ENCODE measurements around the gene NRG4. TPM values are rescaled to one million over a fixed set of nuclear protein-coding genes. Genes with fewer than 3 reads are reported as not detected.
"Not testable (repeated sequence)": the region's sequence is repeated elsewhere in the genome, so short reads cannot be mapped to it uniquely, and the experiment has no call there.

Gene NRG4
- polyA plus RNA-seq, 6 donors from 2014 or later: not detected

DNA sequence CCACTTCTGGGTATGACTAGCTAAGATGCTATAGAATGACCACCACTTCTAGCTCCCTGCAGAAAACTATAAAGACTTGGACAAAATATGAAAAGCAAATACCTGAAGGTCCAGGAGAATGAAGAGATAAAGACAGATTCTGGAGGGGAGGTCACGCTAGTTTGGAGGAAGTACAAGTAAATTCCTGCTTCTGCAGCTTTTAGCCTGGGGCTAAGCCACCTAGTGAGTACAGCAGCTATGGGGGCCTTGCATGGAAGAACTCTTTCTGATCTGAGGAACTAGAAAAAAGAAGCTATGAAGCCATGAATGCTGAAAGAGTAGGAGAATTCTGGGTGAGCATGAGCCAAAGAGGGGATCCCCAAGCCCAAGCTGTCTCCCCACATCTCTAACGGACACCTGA lies 29.8 kb downstream of the NRG4 start:
- DNase-seq (no peak), ATAC-seq (ENCODE audit: low read depth in 2 of 2) (no peak)
- H3K4me1 Mint-ChIP-seq: no peaks in the 10 kb centered on the region
- peaks cover 0 to 6% (median 0%) of the 10 kb centered on the region in 7 donors for H3K9me3 Mint-ChIP-seq
- H3K36me3 Mint-ChIP-seq: no peaks in the 10 kb centered on the region
- H3K4me3 Mint-ChIP-seq: no peak overlapping the region
- peaks cover 4 to 20% (median 16%) of the 10 kb centered on the region in 3 donors for H3K27me3 Mint-ChIP-seq
- no peak overlapping the region for H3K27ac Mint-ChIP-seq

GRCh38 chr15:75981149-75981815 lies 30.9 kb downstream of the NRG4 start:
- no peak for ATAC-seq (ENCODE audit: low read depth in 2 of 2)
- H3K4me1 Mint-ChIP-seq: no peaks in the 10 kb centered on the region
- no peak overlapping the region for H3K27ac Mint-ChIP-seq
- no peak overlapping the region for H3K4me3 Mint-ChIP-seq
- peaks cover 0 to 6% (median 0%) of the 10 kb centered on the region in 7 donors for H3K9me3 Mint-ChIP-seq
- DNase-seq: no peak
- peaks cover 4 to 23% (median 18%) of the 10 kb centered on the region in 3 donors for H3K27me3 Mint-ChIP-seq
- H3K36me3 Mint-ChIP-seq: no peaks in the 10 kb centered on the region

DNA sequence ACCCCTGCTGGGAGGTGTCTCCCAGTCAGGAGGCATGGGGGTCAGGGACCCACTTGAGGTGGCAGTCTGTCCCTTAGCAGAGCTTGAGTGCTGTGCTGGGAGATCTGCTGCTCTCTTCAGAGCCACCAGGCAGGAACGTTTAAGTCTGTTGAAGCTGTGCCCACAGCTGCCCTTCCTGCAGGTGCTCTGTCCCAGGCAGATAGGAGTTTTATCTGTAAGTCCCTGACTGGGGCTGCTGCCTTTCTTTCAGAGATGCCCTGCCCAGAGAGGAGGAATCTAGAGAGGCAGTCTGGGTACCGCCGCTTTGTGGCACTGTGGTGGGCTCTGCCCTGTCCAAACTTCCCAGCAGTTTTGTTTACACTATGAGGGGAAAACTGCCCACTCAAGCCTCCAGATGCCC lies 35.5 kb downstream of the NRG4 start:
- peaks cover 17 to 51% (median 41%) of the 10 kb centered on the region in 3 donors for H3K27me3 Mint-ChIP-seq
- not testable (repeated sequence) for H3K4me1 Mint-ChIP-seq; H3K4me3 Mint-ChIP-seq; DNase-seq; H3K27ac Mint-ChIP-seq; ATAC-seq (ENCODE audit: low read depth in 2 of 2); H3K9me3 Mint-ChIP-seq; H3K36me3 Mint-ChIP-seq

GRCh38 chr15:75966073-75966472 lies 46.2 kb downstream of the NRG4 start:
- peaks cover 0 to 5% (median 2%) of the 10 kb centered on the region in 7 donors for H3K9me3 Mint-ChIP-seq
- H3K4me1 Mint-ChIP-seq: no peaks in the 10 kb centered on the region
- H3K4me3 Mint-ChIP-seq: no peak overlapping the region
- peaks cover 0 to 8% (median 5%) of the 10 kb centered on the region in 3 donors for H3K27me3 Mint-ChIP-seq
- no peaks in the 10 kb centered on the region for H3K36me3 Mint-ChIP-seq
- H3K27ac Mint-ChIP-seq: no peak overlapping the region
- DNase-seq (no peak), ATAC-seq (ENCODE audit: low read depth in 2 of 2) (no peak)

- Mint-ChIP-seq H3K36me3 (no peaks in the 10 kb centered on the region), H3K27ac (no peak overlapping the region), H3K9me3 (peaks cover 0 to 5% (median 2%) of the 10 kb centered on the region in 7 donors), H3K4me1 (no peaks in the 10 kb centered on the region), H3K27me3 (peaks cover 5 to 14% (median 13%) of the 10 kb centered on the region in 3 donors), H3K4me3 (no peak overlapping the region)
- no peak for DNase-seq
- ATAC-seq (ENCODE audit: low read depth in 2 of 2): no peak
Measured at GRCh38 chr15:75961331-75961730, 50.9 kb downstream of the NRG4 start.

GRCh38 chr15:75955720-75956119 lies 56.5 kb downstream of the NRG4 start:
- Mint-ChIP-seq H3K36me3 (no peaks in the 10 kb centered on the region), H3K9me3 (no peaks in the 10 kb centered on the region), H3K4me3 (no peak overlapping the region), H3K27me3 (peaks cover 9 to 41% (median 20%) of the 10 kb centered on the region in 3 donors), H3K4me1 (no peaks in the 10 kb centered on the region), H3K27ac (no peak overlapping the region)
- ATAC-seq (ENCODE audit: low read depth in 2 of 2): no peak
- DNase-seq: no peak

DNA sequence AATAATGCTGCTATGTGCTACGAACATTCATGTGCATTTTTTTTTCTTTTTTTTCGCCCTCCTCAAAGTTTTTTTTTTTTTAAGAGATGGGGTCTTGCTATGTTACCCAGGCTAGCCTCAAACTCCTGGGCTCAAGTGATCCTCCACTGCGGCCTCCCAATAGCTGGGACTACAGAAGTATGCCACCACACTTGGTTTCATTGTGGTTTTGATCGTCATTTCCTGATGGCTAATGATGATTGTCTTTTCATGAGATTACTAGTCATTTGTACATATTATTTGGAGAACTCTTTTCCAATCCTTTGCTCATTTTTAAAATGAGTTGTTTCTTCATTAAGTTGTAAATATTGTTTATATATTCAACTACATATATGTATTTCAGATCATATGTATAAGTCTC lies 59.7 kb downstream of the NRG4 start:
- no peak overlapping the region for H3K4me3 Mint-ChIP-seq
- DNase-seq: no peak

GRCh38 chr15:75948761-75949296 lies 63.4 kb downstream of the NRG4 start:
- ATAC-seq (ENCODE audit: low read depth in 2 of 2) (no peak), DNase-seq (no peak)
- peaks cover 0 to 4% (median 0%) of the 10 kb centered on the region in 7 donors for H3K9me3 Mint-ChIP-seq
- no peaks in the 10 kb centered on the region for H3K36me3 Mint-ChIP-seq
- no peaks in the 10 kb centered on the region for H3K4me1 Mint-ChIP-seq
- no peak overlapping the region for H3K27ac Mint-ChIP-seq
- H3K4me3 Mint-ChIP-seq: no peak overlapping the region
- peaks cover 5 to 30% (median 24%) of the 10 kb centered on the region in 3 donors for H3K27me3 Mint-ChIP-seq

More for the DNA sequence above, 59.7 kb downstream of the NRG4 start:
- Mint-ChIP-seq H3K4me1 (no peaks in the 10 kb centered on the region), H3K27me3 (peaks cover 5 to 37% (median 24%) of the 10 kb centered on the region in 3 donors), H3K36me3 (no peaks in the 10 kb centered on the region), H3K9me3 (no peaks in the 10 kb centered on the region), H3K27ac (no peak overlapping the region)
- ATAC-seq (ENCODE audit: low read depth in 2 of 2): no peak

DNA sequence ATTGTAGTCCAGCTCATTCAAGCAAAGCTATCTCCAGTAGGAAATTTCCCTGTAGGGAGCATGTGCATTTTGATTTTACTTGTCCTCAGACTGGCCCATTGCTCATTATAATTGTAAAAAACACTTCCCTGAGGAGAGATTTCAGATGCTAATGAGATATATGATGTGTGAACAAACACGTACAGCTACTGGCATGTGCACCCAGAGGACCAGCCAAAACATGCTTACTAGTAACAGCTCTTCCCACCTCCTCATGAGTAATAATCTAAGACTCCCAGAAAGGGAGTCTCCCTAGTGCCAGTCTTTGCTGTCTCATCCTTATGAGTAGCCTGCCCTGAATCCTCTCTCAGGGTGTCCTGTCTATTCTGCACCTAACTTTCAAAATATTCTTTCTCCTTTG lies 65.1 kb downstream of the NRG4 start:
- Mint-ChIP-seq H3K4me3 (no peak overlapping the region), H3K4me1 (no peaks in the 10 kb centered on the region), H3K27me3 (peaks cover 5 to 22% (median 20%) of the 10 kb centered on the region in 3 donors), H3K27ac (no peak overlapping the region), H3K36me3 (no peaks in the 10 kb centered on the region), H3K9me3 (peaks cover 0 to 4% (median 0%) of the 10 kb centered on the region in 7 donors)
- no peak for ATAC-seq (ENCODE audit: low read depth in 2 of 2)
- no peak for DNase-seq

- no peak overlapping the region for H3K27ac Mint-ChIP-seq
- H3K4me3 Mint-ChIP-seq: no peak overlapping the region
- H3K36me3 Mint-ChIP-seq: no peaks in the 10 kb centered on the region
- ATAC-seq (ENCODE audit: low read depth in 2 of 2) (no peak), DNase-seq (no peak)
- peaks cover 5 to 20% (median 17%) of the 10 kb centered on the region in 3 donors for H3K27me3 Mint-ChIP-seq
- H3K4me1 Mint-ChIP-seq: no peaks in the 10 kb centered on the region
- peaks cover 0 to 4% (median 0%) of the 10 kb centered on the region in 7 donors for H3K9me3 Mint-ChIP-seq
Measured at GRCh38 chr15:75945953-75946352, 66.3 kb downstream of the NRG4 start.

DNA sequence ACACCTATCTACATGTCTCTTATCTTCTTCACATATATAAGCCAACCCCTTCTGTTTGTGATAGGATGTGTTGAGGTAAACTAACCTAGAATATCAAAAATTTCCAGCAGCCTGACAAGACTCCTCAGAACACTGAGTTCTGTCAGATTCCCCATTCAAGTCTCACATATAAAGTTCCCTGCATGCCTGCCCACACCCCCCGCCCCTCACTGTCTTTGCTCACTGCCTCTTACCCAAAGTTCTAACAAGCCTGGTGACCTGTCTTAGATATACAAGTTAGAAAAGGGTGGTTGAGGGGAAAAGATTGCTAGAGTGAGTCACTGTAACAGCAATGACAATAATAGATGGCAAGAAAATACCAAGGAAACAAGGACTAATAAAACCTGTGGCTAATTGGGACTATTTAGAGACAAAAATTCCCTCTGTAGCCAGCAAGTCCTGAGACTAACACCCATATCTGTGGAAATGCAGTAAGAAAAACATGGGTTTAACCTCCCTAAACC lies 68.5 kb downstream of the NRG4 start:
- Mint-ChIP-seq H3K27ac (peak overlapping the region in 1 of 6 donors; percentile 13), H3K4me1 (no peaks in the 10 kb centered on the region), H3K27me3 (peaks cover 5 to 17% (median 11%) of the 10 kb centered on the region in 3 donors), H3K4me3 (no peak overlapping the region), H3K9me3 (peaks cover 0 to 7% (median 0%) of the 10 kb centered on the region in 7 donors), H3K36me3 (peaks cover 0 to 2% of the 10 kb centered on the region in 2 donors)
- DNase-seq: no peak
- ATAC-seq (ENCODE audit: low read depth in 2 of 2): no peak

DNA sequence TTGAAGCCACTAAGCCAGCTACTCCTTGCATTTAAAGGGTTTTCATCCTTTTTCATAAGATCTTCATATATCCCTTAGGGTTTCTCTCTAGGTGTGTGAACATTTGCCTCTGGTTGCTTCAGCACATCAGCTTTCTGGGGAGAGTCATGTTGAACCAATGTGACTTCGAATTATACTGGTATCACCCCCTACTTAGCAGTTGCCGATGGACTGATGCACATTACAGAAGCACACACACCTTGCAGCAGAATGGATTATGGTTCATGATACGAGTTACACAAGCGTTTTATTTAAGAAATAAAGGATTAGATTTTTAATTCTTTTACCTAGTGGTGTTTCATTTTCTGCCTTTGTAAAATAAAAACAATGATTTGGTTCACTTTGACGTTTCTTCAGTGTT lies 69.0 kb downstream of the NRG4 start:
- Mint-ChIP-seq H3K27ac (no peak overlapping the region), H3K27me3 (peaks cover 5 to 17% (median 11%) of the 10 kb centered on the region in 3 donors), H3K9me3 (peaks cover 0 to 7% (median 0%) of the 10 kb centered on the region in 7 donors), H3K4me1 (no peaks in the 10 kb centered on the region), H3K36me3 (peaks cover 0 to 7% of the 10 kb centered on the region in 2 donors), H3K4me3 (no peak overlapping the region)
- ATAC-seq (ENCODE audit: low read depth in 2 of 2) (no peak), DNase-seq (no peak)

- Mint-ChIP-seq H3K27ac (peak overlapping the region in 1 of 6 donors; percentile 18), H3K9me3 (peaks cover 0 to 7% (median 0%) of the 10 kb centered on the region in 7 donors), H3K36me3 (peaks cover 6 to 14% of the 10 kb centered on the region in 2 donors), H3K4me1 (no peaks in the 10 kb centered on the region), H3K27me3 (peaks cover 5 to 14% (median 11%) of the 10 kb centered on the region in 3 donors), H3K4me3 (no peak overlapping the region)
- DNase-seq (no peak), ATAC-seq (ENCODE audit: low read depth in 2 of 2) (no peak)
Measured at GRCh38 chr15:75942464-75942863, 69.8 kb downstream of the NRG4 start.

- peak overlapping the region in 2 of 6 donors; percentile 29 to 39 for H3K27ac Mint-ChIP-seq
- peaks cover 17 to 35% of the 10 kb centered on the region in 2 donors for H3K36me3 Mint-ChIP-seq
- H3K4me3 Mint-ChIP-seq: no peak overlapping the region
- H3K9me3 Mint-ChIP-seq: no peaks in the 10 kb centered on the region
- no peaks in the 10 kb centered on the region for H3K27me3 Mint-ChIP-seq
- DNase-seq (no peak), ATAC-seq (ENCODE audit: low read depth in 2 of 2) (no peak)
- H3K4me1 Mint-ChIP-seq: peaks cover 15 to 25% (median 23%) of the 10 kb centered on the region in 3 donors
Measured at GRCh38 chr15:75930866-75931265, 81.4 kb downstream of the NRG4 start.
